ENCODE results near the gene TXLNB.
"Not testable (repeated sequence)": the region's sequence is repeated elsewhere in the genome, so short reads cannot be mapped to it uniquely, and the experiment has no call there.

TXLNB gene

GRCh38 chr6:139313229-139313628 is 21.4 kb upstream of the TXLNB start:
- DNase-seq (ENCODE audit: low read depth in 3 of 3, low spot score in 1 of 3) = no peak

GRCh38 chr6:139311831-139312230 is 20.0 kb upstream of the TXLNB start:
- no peak for DNase-seq (ENCODE audit: low read depth in 3 of 3, low spot score in 1 of 3)

GRCh38 chr6:139308936-139309603 is 17.3 kb upstream of the TXLNB start:
- DNase-seq (ENCODE audit: low read depth in 3 of 3, low spot score in 1 of 3) = no peak

- no peak for DNase-seq (ENCODE audit: low read depth in 3 of 3, low spot score in 1 of 3)
Measured at GRCh38 chr6:139308286-139308916, 16.6 kb upstream of the TXLNB start.

- no peak for DNase-seq (ENCODE audit: low read depth in 3 of 3, low spot score in 1 of 3)
Measured at GRCh38 chr6:139306291-139306981, 14.6 kb upstream of the TXLNB start.

GRCh38 chr6:139303185-139303584 is 11.4 kb upstream of the TXLNB start:
- DNase-seq (ENCODE audit: low read depth in 3 of 3, low spot score in 1 of 3) = no peak

GRCh38 chr6:139297921-139298320 is 6.1 kb upstream of the TXLNB start:
- DNase-seq (ENCODE audit: low read depth in 3 of 3, low spot score in 1 of 3) = no peak

GRCh38 chr6:139296927-139297326 is 5.1 kb upstream of the TXLNB start:
- no peak for DNase-seq (ENCODE audit: low read depth in 3 of 3, low spot score in 1 of 3)

GRCh38 chr6:139295901-139296300 is 4.1 kb upstream of the TXLNB start:
- DNase-seq (ENCODE audit: low read depth in 3 of 3, low spot score in 1 of 3) = no peak

- DNase-seq (ENCODE audit: low read depth in 3 of 3, low spot score in 1 of 3) = no peak
Measured at GRCh38 chr6:139294090-139294489, 2.3 kb upstream of the TXLNB start.

GRCh38 chr6:139293230-139293629 is 1.4 kb upstream of the TXLNB start:
- DNase-seq (ENCODE audit: low read depth in 3 of 3, low spot score in 1 of 3) = not testable (repeated sequence)

- DNase-seq (ENCODE audit: low read depth in 3 of 3, low spot score in 1 of 3) = no peak
Measured at GRCh38 chr6:139290787-139291311, 949 bp downstream of the TXLNB start.

- no peak for DNase-seq (ENCODE audit: low read depth in 3 of 3, low spot score in 1 of 3)
Measured at GRCh38 chr6:139289233-139289632, 2.6 kb downstream of the TXLNB start.

- no peak for DNase-seq (ENCODE audit: low read depth in 3 of 3, low spot score in 1 of 3)
Measured at GRCh38 chr6:139288496-139289040, 3.2 kb downstream of the TXLNB start.

- DNase-seq (ENCODE audit: low read depth in 3 of 3, low spot score in 1 of 3) = no peak
Measured at GRCh38 chr6:139287868-139288267, 3.9 kb downstream of the TXLNB start.

GRCh38 chr6:139286438-139286837 is 5.4 kb downstream of the TXLNB start:
- not testable (repeated sequence) for DNase-seq (ENCODE audit: low read depth in 3 of 3, low spot score in 1 of 3)

GRCh38 chr6:139285590-139285989 is 6.2 kb downstream of the TXLNB start:
- DNase-seq (ENCODE audit: low read depth in 3 of 3, low spot score in 1 of 3) = no peak

GRCh38 chr6:139284789-139285188 is 7.0 kb downstream of the TXLNB start:
- DNase-seq (ENCODE audit: low read depth in 3 of 3, low spot score in 1 of 3) = no peak

GRCh38 chr6:139282684-139283083 is 9.1 kb downstream of the TXLNB start:
- DNase-seq (ENCODE audit: low read depth in 3 of 3, low spot score in 1 of 3) = no peak

GRCh38 chr6:139278190-139278589 is 13.6 kb downstream of the TXLNB start:
- DNase-seq (ENCODE audit: low read depth in 3 of 3, low spot score in 1 of 3) = no peak

GRCh38 chr6:139277587-139277986 is 14.2 kb downstream of the TXLNB start:
- no peak for DNase-seq (ENCODE audit: low read depth in 3 of 3, low spot score in 1 of 3)

- no peak for DNase-seq (ENCODE audit: low read depth in 3 of 3, low spot score in 1 of 3)
Measured at GRCh38 chr6:139277161-139277560, 14.6 kb downstream of the TXLNB start.
